H1 (cell line): ENCODE results near the gene EIF2S2. TPM values are rescaled to one million over a fixed set of nuclear protein-coding genes. Genes with fewer than 3 reads are reported as not detected.

Source experiments
- CTCF ChIA-PET: fragments of 300-600 bp; sonication (Branson Sonifier 250); formaldehyde crosslinking; loops from one replicate; lab custom pipeline; 2021; ENCODE audit not compliant: partially characterized antibody; lab: Charles Lee
- POLR2A ChIA-PET: fragments of 300-600 bp; sonication (Branson Sonifier 250); formaldehyde crosslinking; loops from one replicate; lab custom pipeline; 2021; ENCODE audit warnings: inconsistent platforms; ENCODE audit not compliant: partially characterized antibody; lab: Charles Lee
- DNase-seq, 2 experiments: peaks; one replicate each; pipeline versions ENCODE4 v3.0.0 to v3.0.0-alpha.2; 2010 to 2022; ENCODE audit warnings: low spot score in 2 of 2, low read depth in 1 of 2, mixed read lengths in 1 of 2
- FAIRE-seq: peaks from 2 replicates; lab custom pipeline; 2011; peaks lifted over from hg19 to GRCh38; lab: Jason Lieb, UNC
- H2AFZ ChIP-seq: 2 replicates; pipeline ENCODE4 v1.8.1; 2012; ENCODE audit warnings: low read length, inconsistent platforms
- H2AK5ac ChIP-seq: 2 replicates; pipeline ENCODE4 v1.6.1; 2013; ENCODE audit warnings: low read depth, low read length
- H2BK120ac ChIP-seq: replicated peaks from 2 replicates; pipeline ENCODE3; 2013; ENCODE audit warnings: low read depth, low read length, inconsistent platforms
- H2BK12ac ChIP-seq: 2 replicates; pipeline ENCODE4 v1.6.1; 2013; ENCODE audit warnings: low read depth, low read length
- H2BK15ac ChIP-seq: 2 replicates; pipeline ENCODE4 v1.6.1; 2013; ENCODE audit warnings: low read length
- H2BK20ac ChIP-seq: 2 replicates; pipeline ENCODE4 v1.6.1; 2013; ENCODE audit warnings: low read length
- H2BK5ac ChIP-seq: 2 replicates; pipeline ENCODE4 v1.6.1; 2013; ENCODE audit warnings: low read depth, low read length
- H3K14ac ChIP-seq: 2 replicates; pipeline ENCODE4 v1.6.1; 2013; ENCODE audit warnings: inconsistent platforms; ENCODE audit not compliant: insufficient read length
- H3K18ac ChIP-seq: 2 replicates; pipeline ENCODE4 v1.6.1; 2013; ENCODE audit warnings: low read length; ENCODE audit errors: extremely low read depth
- H3K23ac ChIP-seq: 2 replicates; pipeline ENCODE4 v1.6.1; 2013; ENCODE audit warnings: inconsistent platforms; ENCODE audit not compliant: insufficient read length
- H3K23me2 ChIP-seq: 2 replicates; pipeline ENCODE4 v1.6.1; 2013; ENCODE audit warnings: low read depth, low read length
- H3K27ac ChIP-seq: 2 replicates; pipeline ENCODE4 v1.6.1; 2011; ENCODE audit warnings: low read depth, low read length, inconsistent platforms
- H3K27me3 ChIP-seq, 4 experiments: replicated peaks in 1 of 4; 1 replicate in 1 of 4; 2 replicates in 3 of 4; pipeline versions ENCODE4 v1.6.1 to v1.8.1; 2011 to 2013; ENCODE audit warnings: low read length in 3 of 4, mild to moderate bottlenecking in 3 of 4, inconsistent platforms in 2 of 4, mixed read lengths in 2 of 4, moderate library complexity in 1 of 4; ENCODE audit not compliant: control insufficient read depth in 3 of 4, insufficient read depth in 3 of 4; ENCODE audit errors: extremely low read depth in 1 of 4
- H3K36me3 ChIP-seq, 4 experiments: 2 replicates each; pipeline versions ENCODE4 v1.6.1 to v1.8.1; 2011 to 2013; ENCODE audit warnings: mild to moderate bottlenecking in 4 of 4, low read length in 3 of 4, moderate library complexity in 2 of 4, control low read depth in 1 of 4, inconsistent platforms in 1 of 4; ENCODE audit not compliant: insufficient read depth in 4 of 4, control insufficient read depth in 2 of 4
- H3K4ac ChIP-seq: replicated peaks from 2 replicates; pipeline ENCODE3; 2013; ENCODE audit warnings: low read length, low read depth, mixed read lengths, inconsistent platforms; ENCODE audit not compliant: insufficient read length
- H3K4me1 ChIP-seq, 4 experiments: replicated peaks in 1 of 4; 1 replicate in 1 of 4; 2 replicates in 3 of 4; pipeline versions ENCODE4 v1.6.1 to v1.8.1; 2011 to 2013; ENCODE audit warnings: low read length in 3 of 4, inconsistent platforms in 2 of 4, mixed read lengths in 1 of 4; ENCODE audit not compliant: insufficient read depth in 4 of 4, control insufficient read depth in 3 of 4
- H3K4me2 ChIP-seq, 2 experiments: 2 replicates each; pipeline versions ENCODE4 v1.6.1 to v1.8.1; 2011 to 2013; ENCODE audit warnings: low read depth in 2 of 2, low read length in 2 of 2, control low read depth in 1 of 2, inconsistent platforms in 1 of 2, mild to moderate bottlenecking in 1 of 2; ENCODE audit not compliant: insufficient read depth in 1 of 2
- H3K4me3 ChIP-seq, 4 experiments: fragments of 200-600, 300-600 bp in 1 of 4; sonication (generic), shearing (Covaris generic), sonication (Bioruptor Twin) in 1 of 4; 2 replicates each; pipeline versions ENCODE4 v1.5.1 to v1.8.1; 2011 to 2016; ENCODE audit warnings: low read length in 4 of 4, low read depth in 3 of 4, control low read depth in 2 of 4, inconsistent platforms in 2 of 4, mild to moderate bottlenecking in 2 of 4, mixed read lengths in 1 of 4, moderate library complexity in 1 of 4; ENCODE audit not compliant: insufficient read depth in 2 of 4; ENCODE audit errors: extremely low read depth in 1 of 4
- H3K56ac ChIP-seq: replicated peaks from 2 replicates; pipeline ENCODE3; 2013; ENCODE audit warnings: low read depth, mild to moderate bottlenecking, mixed read lengths, low read length, inconsistent platforms; ENCODE audit not compliant: insufficient read length
- H3K79me1 ChIP-seq: 2 replicates; pipeline ENCODE4 v1.6.1; 2013; ENCODE audit warnings: low read depth, low read length, control low read depth
- H3K79me2 ChIP-seq, 2 experiments: 2 replicates each; pipeline versions ENCODE4 v1.6.1 to v1.8.1; 2012 to 2013; ENCODE audit warnings: low read length in 2 of 2, mild to moderate bottlenecking in 2 of 2, inconsistent platforms in 1 of 2; ENCODE audit not compliant: insufficient read depth in 2 of 2, control insufficient read depth in 1 of 2
- H3K9ac ChIP-seq, 4 experiments: replicated peaks in 1 of 4; 1 replicate in 1 of 4; 2 replicates in 3 of 4; pipeline versions ENCODE4 v1.6.1 to v1.8.1; 2011 to 2013; ENCODE audit warnings: low read depth in 3 of 4, low read length in 3 of 4, control low read depth in 2 of 4, mild to moderate bottlenecking in 2 of 4, moderate library complexity in 2 of 4, inconsistent platforms in 1 of 4; ENCODE audit errors: extremely low read depth in 1 of 4
- H3K9me3 ChIP-seq, 2 experiments: 2 replicates each; pipeline versions ENCODE4 v1.6.1 to v1.8.1; 2012 to 2013; ENCODE audit warnings: mild to moderate bottlenecking in 2 of 2, moderate library complexity in 2 of 2, control low read depth in 1 of 2, inconsistent platforms in 1 of 2, low read depth in 1 of 2, low read length in 1 of 2, mixed read lengths in 1 of 2; ENCODE audit not compliant: insufficient read depth in 2 of 2
- H4K20me1 ChIP-seq, 2 experiments: replicated peaks in 1 of 2; 2 replicates each; pipeline versions ENCODE3 to v1.8.1; 2011 to 2013; ENCODE audit warnings: inconsistent platforms in 2 of 2, low read length in 2 of 2, mild to moderate bottlenecking in 1 of 2; ENCODE audit not compliant: insufficient read depth in 2 of 2, control insufficient read depth in 1 of 2
- H4K5ac ChIP-seq: 2 replicates; pipeline ENCODE4 v1.6.1; 2013; ENCODE audit warnings: low read length, low read depth, mixed read lengths, inconsistent platforms; ENCODE audit not compliant: insufficient read length
- H4K8ac ChIP-seq: 2 replicates; pipeline ENCODE4 v1.8.0; 2013; ENCODE audit warnings: mild to moderate bottlenecking, moderate library complexity, low read length, inconsistent platforms; ENCODE audit not compliant: insufficient read depth; ENCODE audit errors: extremely low read depth
- H4K91ac ChIP-seq: replicated peaks from 2 replicates; pipeline ENCODE3; 2013; ENCODE audit warnings: low read length, mixed read lengths, inconsistent platforms; ENCODE audit not compliant: insufficient read length
- CTCF ChIP-seq, 3 experiments: IDR thresholded peaks; 1 replicate in 2 of 3; 2 replicates in 1 of 3; pipeline versions ENCODE4 v1.5.1 to v1.6.1; 2011; ENCODE audit warnings: low read length in 3 of 3, mild to moderate bottlenecking in 3 of 3, inconsistent platforms in 2 of 3, low read depth in 1 of 3, moderate library complexity in 1 of 3; ENCODE audit not compliant: insufficient read depth in 1 of 3; ENCODE audit errors: control extremely low read depth in 1 of 3
- E2F6 ChIP-seq: IDR thresholded peaks from 2 replicates; pipeline ENCODE4 v1.6.1; 2012; ENCODE audit warnings: inconsistent platforms
- PHF8 ChIP-seq: fragments of 200-600 bp; sonication (generic); conservative IDR thresholded peaks from 2 replicates; pipeline ENCODE4 v1.7.1; 2012; ENCODE audit warnings: low read depth, mild to moderate bottlenecking, inconsistent platforms, low read length, moderate library complexity
- SRF ChIP-seq: IDR thresholded peaks from 2 replicates; pipeline ENCODE4 v1.6.1; 2011; ENCODE audit warnings: mild to moderate bottlenecking, low read depth, low read length, moderate library complexity
- SUZ12 ChIP-seq: fragments of 200-600 bp; sonication (generic); IDR thresholded peaks from 2 replicates; pipeline ENCODE4 v1.6.1; 2012; ENCODE audit warnings: mild to moderate bottlenecking, inconsistent platforms, low read length, moderate library complexity, mixed read lengths
- TBP ChIP-seq: IDR thresholded peaks from 2 replicates; pipeline ENCODE4 v1.6.1; 2011; ENCODE audit warnings: low read depth, low read length, improper control_type of control experiment
- WGBS, 2 experiments: shearing (Covaris generic) in 1 of 2; methylation state at CpG; one replicate each; pipeline versions ENCODE4 v1.1.6 to v1.1.7; 2013 to 2015; ENCODE audit warnings: low lambda C conversion rate in 2 of 2, mixed read lengths in 2 of 2, inconsistent platforms in 1 of 2, low coverage in 1 of 2, missing lambda C conversion rate in 1 of 2; ENCODE audit not compliant: insufficient replicate concordance in 2 of 2, insufficient coverage in 1 of 2, insufficient read length in 1 of 2; ENCODE audit errors: extremely low coverage in 1 of 2, missing lambda C conversion rate in 1 of 2; 5-methylcytosine and 5-hydroxymethylcytosine counted together
- polyA plus RNA-seq, 7 experiments: library from polyadenylated mRNA; depleted of rRNA in 3 of 7; stranded (reverse) in 5 of 7; unstranded in 2 of 7; fragments of >200 nt in 5 of 7; fragments of 200-250 nt in 2 of 7; gene quantifications; 1 replicate in 5 of 7; 2 replicates in 1 of 7; 4 replicates in 1 of 7; pipeline versions ENCODE4 v1.2.1 to v1.2.3, GENCODE V29; 2011 to 2013; ENCODE audit warnings: missing spikeins in 2 of 7, mixed read lengths in 2 of 7
- total RNA-seq: library from RNA; stranded (reverse); fragmentation: NEBNext Ultra II Directional; extraction: Animal tissue kit (Norgen Biotek cat#: 25700); gene quantifications from 2 replicates; pipeline ENCODE4 v1.2.1, GENCODE V29; 2021

Gene EIF2S2
- total and polyA plus RNA-seq, 2 of the 8 experiments (the other 6 are each of a cell fraction or from before 2014, with no cell fraction given): 59.5 to 142 TPM

- Histone ChIP-seq H3K18ac (no peak overlapping the region), H3K23ac (no peak overlapping the region), H4K5ac (no peak overlapping the region), H3K4me3 (no peak overlapping the region), H3K36me3 (peaks cover 0 to 5% (median 0%) of the 10 kb centered on the region in 4 experiments; a peak in 2 of 8 replicates), H4K8ac (no peak overlapping the region), H3K14ac (no peak overlapping the region), H3K4me1 (peaks cover 0 to 9% (median 5%) of the 10 kb centered on the region in 4 experiments; a peak in 5 of 7 replicates), H4K20me1 (peaks cover 13 to 18% of the 10 kb centered on the region in 2 experiments), H2BK5ac (no peak overlapping the region), H3K4ac (no peak overlapping the region), H3K23me2 (no peaks in the 10 kb centered on the region; the same call in 1 of the 2 replicates), H3K56ac (no peak overlapping the region), H3K4me2 (no peak overlapping the region), H2BK12ac (no peak overlapping the region), H3K79me1 (no peaks in the 10 kb centered on the region; the same call in 1 of the 2 replicates), H3K79me2 (peaks cover 0 to 23% of the 10 kb centered on the region in 2 experiments; a peak in 2 of 4 replicates), H2BK120ac (no peak overlapping the region), H4K91ac (no peak overlapping the region), H2AFZ (no peak overlapping the region), H3K9me3 (no peaks in the 10 kb centered on the region), H3K27me3 (no peaks in the 10 kb centered on the region), H2AK5ac (no peak overlapping the region), H2BK15ac (no peak overlapping the region), H2BK20ac (no peak overlapping the region), H3K9ac (no peak overlapping the region), H3K27ac (no peak overlapping the region)
- FAIRE-seq: no peak
- TF ChIP-seq TBP (no peak), PHF8 (no peak), SRF (no peak), SUZ12 (no peak), E2F6 (no peak), CTCF (IDR thresholded peaks at IDR 0.05; ENCODE audit: control extremely low read depth in 1 of 3, insufficient read depth in 1 of 3, low read depth in 1 of 3, low read length in 3 of 3) (no peak)
- ChIA-PET CTCF (interaction anchor here (1.0 to 4.6 kb wide), 13 partner anchors 7 to 172 kb away, joined by 3 to 78 read pairs (median 8); no protein-coding TSS in a partner anchor), POLR2A (no interaction called here)
- 98% methylated on average over 8 of the region's 8 CpGs; no CpG with 5 or more reads in 1 of the 2 experiments for WGBS, 2 experiments
- DNase-seq: no peak
These were observed 41.2 kb downstream of the EIF2S2 start for GRCh38 chr20:34070859-34071258.
